Calu3 (cell line): ENCODE measurements around the gene PITX3. TPM values are rescaled to one million over a fixed set of nuclear protein-coding genes. Genes with fewer than 3 reads are reported as not detected.

Experiments used
- BruUV-seq: library from RNA; stranded (reverse); fragments of 400-500 nt; replicated peaks from 2 replicates; lab custom pipeline; 2021; lab: Mats Ljungman, UMichigan
- CTCF ChIA-PET: fragments of 300-600 bp; sonication (Branson Sonifier 250); formaldehyde crosslinking; loops from one replicate; lab custom pipeline; 2022; ENCODE audit warnings: antibody characterized with exemption; lab: Charles Lee
- DNase-seq: peaks from one replicate; pipeline ENCODE4 v3.0.0; 2022
- H3K27ac Mint-ChIP-seq: one replicate; pipeline ENCODE4 v1.8.0; 2022; ENCODE audit warnings: mixed read lengths; ENCODE audit not compliant: unreplicated experiment
- H3K27me3 Mint-ChIP-seq: one replicate; pipeline ENCODE4 v1.8.0; 2022; ENCODE audit warnings: mixed read lengths; ENCODE audit not compliant: unreplicated experiment
- H3K36me3 Mint-ChIP-seq: one replicate; pipeline ENCODE4 v1.8.0; 2022; ENCODE audit warnings: mild to moderate bottlenecking, moderate library complexity, mixed read lengths; ENCODE audit not compliant: insufficient read depth, unreplicated experiment
- H3K4me1 Mint-ChIP-seq: one replicate; pipeline ENCODE4 v1.8.0; 2022; ENCODE audit warnings: mild to moderate bottlenecking, low read depth, mixed read lengths; ENCODE audit not compliant: unreplicated experiment
- H3K4me3 Mint-ChIP-seq: one replicate; pipeline ENCODE4 v1.8.0; 2022; ENCODE audit warnings: mild to moderate bottlenecking, low read depth, moderate library complexity, mixed read lengths; ENCODE audit not compliant: unreplicated experiment
- H3K9me3 Mint-ChIP-seq: one replicate; pipeline ENCODE4 v1.8.0; 2022; ENCODE audit warnings: low read depth, mixed read lengths; ENCODE audit not compliant: unreplicated experiment
- CTCF ChIP-seq: fragments of 200-600 bp; IDR thresholded peaks from one replicate; pipeline ENCODE4 v1.8.0; 2022; ENCODE audit warnings: antibody characterized with exemption; ENCODE audit not compliant: unreplicated experiment
- intact Hi-C: fragments of 100-400 bp; cut with micrococcal nuclease; formaldehyde crosslinking; loops from one replicate; pipeline ENCODE4 v1.10.0; 2022; ENCODE audit not compliant: unreplicated experiment
- total RNA-seq: library from RNA; stranded (reverse); gene quantifications from 2 replicates; pipeline ENCODE4 v1.2.3, GENCODE V29; 2022

PITX3 gene
- total RNA-seq, 1 experiment from 2014 or later = not detected

- intact Hi-C loops = no loop called here
- H3K27ac Mint-ChIP-seq = peak within 1 kb of the TSS; percentile 89
- peaks cover 27% of the 10 kb centered on the region for H3K36me3 Mint-ChIP-seq
- no peaks in the 10 kb centered on the region for H3K9me3 Mint-ChIP-seq
- H3K27me3 Mint-ChIP-seq = no peaks in the 10 kb centered on the region
- peak; percentile 84 for DNase-seq
- no peak for TF ChIP-seq CTCF
- BruUV-seq = no TSS peak
- H3K4me3 Mint-ChIP-seq = peak within 1 kb of the TSS; percentile 89
- H3K4me1 Mint-ChIP-seq = peaks cover 21% of the 10 kb centered on the region
- CTCF ChIA-PET = interaction anchor here (0.5 to 1.0 kb wide), 4 partner anchors 14 to 944 kb away, joined by 3 read pairs; no protein-coding TSS in a partner anchor
These were observed 4.0 kb upstream of the PITX3 start, which contains the start of gene GBF1 for GRCh38 chr10:102245082-102245931. TSS of gene GBF1 (plus strand) at chr10:102245532. CDS start at chr10:102258939, 13,407 bp downstream.

- H3K9me3 Mint-ChIP-seq = no peaks in the 10 kb centered on the region
- DNase-seq = no peak
- no TSS peak for BruUV-seq
- no peak for TF ChIP-seq CTCF
- peaks cover 21% of the 10 kb centered on the region for H3K4me1 Mint-ChIP-seq
- no peak overlapping the region for H3K4me3 Mint-ChIP-seq
- CTCF ChIA-PET = no interaction called here
- peaks cover 27% of the 10 kb centered on the region for H3K36me3 Mint-ChIP-seq
- peaks cover 19% of the 10 kb centered on the region for H3K27me3 Mint-ChIP-seq
- no peak overlapping the region for H3K27ac Mint-ChIP-seq
- intact Hi-C loops = no loop called here
These were observed 2.0 kb upstream of the PITX3 start for GRCh38 chr10:102243309-102243708.

- Mint-ChIP-seq H3K4me3 (peak overlapping the region; percentile 68), H3K9me3 (no peaks in the 10 kb centered on the region), H3K4me1 (peaks cover 9% of the 10 kb centered on the region), H3K27ac (peak overlapping the region; percentile 27), H3K27me3 (peaks cover 29% of the 10 kb centered on the region), H3K36me3 (peaks cover 27% of the 10 kb centered on the region)
- TF ChIP-seq CTCF = no peak
- intact Hi-C loops = no loop called here
- CTCF ChIA-PET = interaction anchor here (0.7 to 1.0 kb wide), 3 partner anchors 13 to 43 kb away, joined by 3 to 4 read pairs (median 3); no protein-coding TSS in a partner anchor
- no TSS peak for BruUV-seq
- no peak for DNase-seq
These were observed 790 bp upstream of the PITX3 start for GRCh38 chr10:102242118-102242485.

- intact Hi-C loops = no loop called here
- peaks cover 40% of the 10 kb centered on the region for H3K27me3 Mint-ChIP-seq
- BruUV-seq = no TSS peak
- peaks cover 19% of the 10 kb centered on the region for H3K36me3 Mint-ChIP-seq
- peaks cover under 1% of the 10 kb centered on the region for H3K4me1 Mint-ChIP-seq
- no peak for DNase-seq
- no peak overlapping the region for H3K27ac Mint-ChIP-seq
- TF ChIP-seq CTCF = no peak
- H3K4me3 Mint-ChIP-seq = peak overlapping the region; percentile 68
- CTCF ChIA-PET = interaction anchor here (1.0 kb wide), 2 partner anchors 9 to 12 kb away, joined by 3 read pairs; no protein-coding TSS in a partner anchor
- no peaks in the 10 kb centered on the region for H3K9me3 Mint-ChIP-seq
These were observed 274 bp downstream of the PITX3 start for GRCh38 chr10:102241032-102241443.
